Stimulated activated CD4-positive, alpha-beta T cell treated with anti-CD3 and anti-CD28 coated beads, Interleukin-12 subunit alpha, Interleukin-12 subunit beta, amount 100 ng/mL, for 24 hours (primary cell): Measurements from ENCODE around the gene GTPBP3.

Experiments used
- DNase-seq, 2 experiments: peaks; one replicate each; pipeline ENCODE4 v3.0.0-alpha.2; 2020; ENCODE audit warnings: low read depth in 2 of 2

Gene GTPBP3

GRCh38 chr19:17327654-17328516 is 9.5 kb upstream of the GTPBP3 start:
- peak in 1 of 2 experiments; percentile 50 for DNase-seq

- DNase-seq = no peak
These were observed 8.6 kb upstream of the GTPBP3 start for GRCh38 chr19:17328517-17329365.

DNA sequence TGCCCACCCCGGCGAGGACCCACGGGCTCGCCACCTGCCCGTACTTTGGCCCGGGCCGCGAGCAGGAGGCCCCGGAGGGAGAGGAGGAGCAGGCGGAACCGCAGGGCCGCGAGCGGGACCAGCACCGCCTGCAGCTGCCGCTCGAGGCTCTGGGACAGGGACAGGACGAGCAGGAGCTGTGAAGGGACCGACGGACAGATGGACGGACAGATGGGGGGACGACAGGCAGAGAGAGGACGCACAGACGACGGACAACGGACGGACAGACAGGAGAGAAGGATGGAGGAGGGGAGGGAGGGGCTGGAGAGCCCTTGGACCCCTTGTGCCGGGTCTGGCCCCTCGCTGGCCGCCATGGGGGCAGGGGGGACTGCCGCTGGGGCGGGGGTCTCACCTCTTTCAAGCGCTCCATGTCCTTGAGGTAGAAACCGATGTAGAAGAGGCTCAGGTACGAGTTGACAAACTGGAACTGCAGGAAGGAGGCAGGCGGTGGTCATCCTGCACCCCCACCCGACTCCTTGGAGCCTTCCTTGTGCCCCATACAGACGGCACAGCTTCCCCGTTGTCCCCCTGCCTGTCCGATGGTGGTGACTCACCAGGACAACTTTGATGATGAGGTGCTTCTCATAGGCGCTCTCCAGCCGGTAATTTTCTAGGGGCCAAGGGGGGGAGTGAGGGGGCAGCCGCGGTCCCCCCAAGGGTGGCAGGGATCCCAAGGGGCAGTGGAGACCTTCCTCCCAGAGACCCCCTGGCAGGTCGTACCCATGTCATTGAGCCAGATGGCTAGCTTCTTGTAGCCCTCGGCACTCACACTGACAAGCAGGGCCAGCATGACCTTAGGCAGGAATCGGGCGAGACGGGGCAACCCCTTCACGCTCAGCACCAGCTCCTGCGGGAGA is 7.7 kb upstream of the GTPBP3 start:
- no peak for DNase-seq

GRCh38 chr19:17330262-17331044 is 6.9 kb upstream of the GTPBP3 start:
- no peak for DNase-seq

- no peak for DNase-seq
These were observed 6.3 kb upstream of the GTPBP3 start for GRCh38 chr19:17331045-17331558.

DNA sequence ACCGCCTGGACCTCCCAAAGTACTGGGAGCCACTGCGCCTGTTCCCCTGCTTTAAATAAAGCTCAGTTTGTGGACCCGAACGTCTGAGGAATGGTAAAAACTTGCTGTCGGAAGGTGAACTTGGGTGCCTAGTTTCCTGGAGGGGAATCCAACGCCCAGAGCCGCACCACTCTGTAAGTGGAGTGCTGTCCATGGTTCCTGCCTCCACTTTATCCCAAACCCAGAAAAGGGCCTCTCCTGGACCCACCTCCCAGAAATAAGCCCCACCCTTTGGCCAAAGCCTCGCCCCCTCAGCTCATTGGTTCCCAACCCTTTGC is 5.0 kb upstream of the GTPBP3 start:
- DNase-seq = no peak

DNA sequence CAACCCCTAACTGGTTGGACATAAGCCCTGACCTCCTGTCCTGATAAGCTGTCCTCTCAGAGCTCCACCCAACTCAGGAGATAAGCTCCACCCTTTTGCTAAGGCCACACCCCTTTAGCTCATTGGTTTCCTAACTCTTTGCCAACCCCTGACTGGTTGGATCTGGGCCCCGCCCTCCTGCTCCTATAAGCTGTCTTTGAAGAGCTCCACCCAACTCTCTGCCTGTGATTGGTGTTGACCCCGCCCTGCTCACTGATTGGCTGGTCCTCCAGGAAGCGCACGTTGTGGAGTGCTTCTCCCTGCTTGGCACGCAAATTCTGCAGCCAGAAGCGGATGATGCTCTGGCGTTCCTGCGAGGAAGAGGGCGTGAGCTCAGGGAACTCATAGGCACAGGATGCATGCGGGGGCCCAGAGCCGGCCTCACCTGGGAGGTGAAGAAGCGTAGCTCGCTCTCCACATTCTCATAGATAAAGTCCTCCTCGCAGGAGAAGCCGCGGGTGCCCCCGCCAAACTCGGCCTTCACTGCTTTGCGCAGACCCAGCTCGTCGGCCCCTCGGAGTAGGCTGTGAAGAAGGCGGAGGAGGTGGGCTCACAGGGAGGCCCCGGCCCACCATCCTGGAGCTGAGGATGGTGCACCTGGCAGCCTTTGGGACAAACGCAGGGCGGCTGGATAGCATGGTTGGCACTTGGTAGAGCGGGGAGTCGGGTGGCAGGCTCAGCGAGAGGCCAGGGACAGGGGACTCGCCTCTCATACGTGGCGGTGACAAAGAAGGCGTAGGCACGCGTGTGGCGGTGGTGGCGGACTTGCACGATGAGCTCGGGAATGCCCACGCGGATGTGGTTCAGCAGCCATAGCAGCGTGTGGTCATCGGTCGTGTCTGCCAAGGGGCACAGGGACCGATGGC is 4.4 kb upstream of the GTPBP3 start:
- no peak for DNase-seq

DNA sequence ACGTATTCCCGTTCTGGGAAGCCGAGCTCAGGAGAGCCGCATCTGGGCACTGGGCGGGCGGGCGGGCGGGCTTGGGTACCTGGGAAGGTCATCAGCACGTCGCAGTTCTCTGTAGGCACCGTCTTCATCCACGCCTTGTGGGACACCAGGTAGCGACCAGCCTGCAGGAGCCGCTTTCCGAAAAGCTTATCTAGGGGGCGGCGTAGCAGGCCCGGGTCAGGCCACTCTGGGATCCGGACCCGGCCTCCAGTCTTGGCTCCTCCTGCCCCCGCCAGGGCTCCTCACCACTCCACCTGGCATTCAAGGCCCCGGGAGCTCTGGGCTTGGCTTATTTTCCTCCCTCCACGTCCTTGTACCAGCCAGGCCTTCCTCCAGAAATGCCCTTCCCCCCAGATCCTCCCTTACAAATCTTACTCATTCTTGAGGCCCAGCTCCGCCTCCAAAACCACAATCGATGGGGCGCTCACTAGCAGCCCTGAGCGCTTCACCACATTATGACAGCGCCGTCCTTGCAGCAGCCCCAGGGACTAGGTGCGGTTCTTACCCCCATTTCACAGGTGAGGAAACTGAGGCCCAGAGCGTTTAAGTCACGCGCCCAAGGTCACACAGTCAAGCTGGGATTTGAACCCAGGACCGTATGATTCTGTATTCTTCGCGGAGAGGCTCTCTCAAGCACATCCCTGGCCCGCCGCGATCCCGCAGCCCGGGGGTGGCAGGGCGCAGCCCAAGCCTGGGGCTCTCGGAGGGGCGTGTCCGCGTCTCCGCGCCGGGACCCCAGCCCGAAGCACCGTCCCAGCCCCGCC is 3.5 kb upstream of the GTPBP3 start:
- peak; percentile 63 to 77 for DNase-seq

GRCh38 chr19:17334414-17335409 is 2.6 kb upstream of the GTPBP3 start, which contains the start of gene ANO8:
ANO8 (minus strand) TSS chr19:17334855; CDS start chr19:17334670, 185 bp downstream.
- DNase-seq = peak; percentile 92 to 98

- no peak for DNase-seq
These were observed 1.8 kb upstream of the GTPBP3 start for GRCh38 chr19:17335575-17335974.

- no peak for DNase-seq
These were observed 501 bp downstream of the GTPBP3 start for GRCh38 chr19:17337675-17338432.

- no peak for DNase-seq
These were observed 1.2 kb downstream of the GTPBP3 start for GRCh38 chr19:17338433-17339078.

DNA sequence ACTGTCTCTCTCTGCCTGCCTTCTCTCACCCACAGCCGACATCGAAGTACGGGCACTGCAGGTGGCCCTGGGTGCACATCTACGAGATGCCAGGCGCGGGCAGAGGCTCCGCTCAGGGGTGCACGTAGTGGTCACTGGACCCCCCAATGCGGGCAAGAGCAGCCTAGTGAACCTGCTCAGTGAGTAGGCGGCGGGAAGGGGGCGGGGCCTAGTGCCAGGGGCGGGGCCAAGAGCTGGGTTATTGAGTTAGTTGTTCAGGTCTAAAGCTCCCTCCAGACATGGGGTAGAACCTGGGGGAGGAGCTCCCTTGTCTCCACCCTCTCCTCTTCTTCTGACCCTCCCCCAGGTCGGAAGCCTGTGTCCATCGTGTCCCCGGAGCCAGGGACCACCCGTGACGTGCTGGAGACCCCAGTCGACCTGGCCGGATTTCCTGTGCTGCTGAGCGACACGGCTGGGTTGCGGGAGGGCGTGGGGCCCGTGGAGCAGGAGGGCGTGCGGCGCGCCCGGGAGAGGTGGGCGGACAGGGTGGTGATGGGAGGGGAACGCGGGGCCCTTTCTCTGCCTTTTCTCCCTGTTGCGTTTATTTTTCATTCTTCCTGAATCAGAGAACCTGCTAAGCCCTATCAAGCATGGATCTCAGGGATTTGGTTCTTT is 1.9 kb downstream of the GTPBP3 start:
- DNase-seq = peak in 1 of 2 experiments; percentile 68

GRCh38 chr19:17340302-17340870 is 3.0 kb downstream of the GTPBP3 start:
- no peak for DNase-seq

GRCh38 chr19:17340871-17341357 is 3.6 kb downstream of the GTPBP3 start:
- DNase-seq = no peak
